Measurements from ENCODE around the gene CCND2.

CCND2 gene

DNA sequence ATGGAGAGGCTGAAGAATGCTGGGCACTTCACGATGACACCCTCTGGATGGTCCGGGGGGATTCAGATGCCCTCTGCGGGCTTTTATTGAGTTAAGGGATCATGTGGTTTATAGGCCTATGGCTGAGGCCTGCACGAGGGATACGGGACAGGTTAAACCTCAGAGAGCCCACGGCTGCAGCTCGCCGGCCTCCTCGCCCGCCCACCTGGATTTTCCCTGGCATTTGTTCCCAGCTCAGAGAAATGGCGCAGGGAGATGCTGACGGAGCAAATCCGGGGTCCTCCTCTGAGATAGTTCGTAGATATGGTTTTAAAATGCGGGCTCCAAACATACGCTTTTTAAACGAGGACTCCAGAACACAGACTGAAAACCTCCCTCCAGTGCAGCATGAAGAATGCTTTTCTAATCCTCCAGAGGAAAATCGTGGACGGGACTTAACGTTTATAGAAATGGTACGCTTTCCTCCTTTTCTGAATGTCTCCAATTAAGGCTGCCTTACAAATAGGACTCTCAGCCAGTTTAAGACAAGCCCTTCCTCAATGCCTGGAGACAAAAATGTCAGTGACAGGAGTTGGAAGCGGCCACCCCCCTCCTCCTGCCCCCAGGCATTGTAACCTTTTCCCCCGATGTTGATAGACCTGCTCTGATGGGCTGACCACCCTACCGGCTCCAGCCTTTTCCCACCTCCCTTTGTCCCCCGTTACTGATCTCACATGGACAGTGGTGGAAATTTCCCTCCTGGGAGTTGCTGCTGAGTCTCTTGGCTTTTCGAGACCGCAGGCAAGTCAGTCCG lies 16.6 kb downstream of the CCND2 start:
- H3K36me3 ChIP-seq (ENCODE audit: control insufficient read depth, insufficient read depth, low read length): peaks cover 49% of the 10 kb centered on the region
- no peak overlapping the region for H3K9ac ChIP-seq (ENCODE audit: low read length)
- no peak overlapping the region for H3K4me3 ChIP-seq (ENCODE audit: low read length)
- no peaks in the 10 kb centered on the region for H3K27me3 ChIP-seq (ENCODE audit: control insufficient read depth, insufficient read depth, low read length)
- peak overlapping the region; percentile 84 for H3K27ac ChIP-seq (ENCODE audit: low read depth, low read length)
- H3K4me1 ChIP-seq (ENCODE audit: control insufficient read depth, insufficient read depth, low read length): peaks cover 65% of the 10 kb centered on the region

DNA sequence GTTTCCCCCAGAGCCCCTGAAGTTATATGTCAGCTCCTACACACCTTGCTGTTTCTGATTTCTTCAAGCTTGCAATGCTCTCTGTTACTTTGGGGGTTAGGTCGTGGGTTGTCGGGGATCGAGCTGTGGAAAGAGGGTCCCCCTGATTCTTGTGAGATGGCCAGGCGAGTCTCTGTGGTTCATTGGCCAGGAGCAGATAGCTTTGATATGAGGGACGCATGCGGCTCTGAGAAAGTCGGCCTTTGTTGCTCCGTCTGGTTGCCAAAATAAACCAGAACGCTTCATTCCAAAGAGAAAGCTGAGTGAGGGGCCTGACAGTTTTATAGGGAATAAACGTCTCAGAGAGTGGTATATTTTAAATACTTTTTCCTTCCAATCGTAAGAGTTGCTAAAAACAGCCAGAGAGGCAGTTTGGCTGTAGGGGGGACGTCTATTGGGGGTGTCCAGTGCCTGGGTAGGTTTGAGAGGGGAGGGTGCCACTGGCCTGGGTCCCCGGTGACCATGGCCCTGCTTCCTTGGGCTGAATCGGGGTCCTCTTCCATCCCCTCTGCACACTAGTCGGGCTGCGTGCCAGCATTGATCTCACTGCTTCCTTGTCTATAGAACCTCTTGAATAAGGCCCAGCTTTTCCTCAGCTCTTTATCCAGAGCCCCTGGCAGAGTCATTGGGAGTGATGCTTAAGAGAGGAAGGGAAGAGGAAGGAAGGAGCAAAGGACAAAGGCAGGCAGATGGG lies 18.9 kb downstream of the CCND2 start:
- no peak overlapping the region for H3K4me3 ChIP-seq (ENCODE audit: low read length)
- H3K36me3 ChIP-seq (ENCODE audit: control insufficient read depth, insufficient read depth, low read length): peaks cover 39% of the 10 kb centered on the region
- no peak overlapping the region for H3K9ac ChIP-seq (ENCODE audit: low read length)
- peaks cover 51% of the 10 kb centered on the region for H3K4me1 ChIP-seq (ENCODE audit: control insufficient read depth, insufficient read depth, low read length)
- peak overlapping the region; percentile 68 for H3K27ac ChIP-seq (ENCODE audit: low read depth, low read length)
- H3K27me3 ChIP-seq (ENCODE audit: control insufficient read depth, insufficient read depth, low read length): no peaks in the 10 kb centered on the region

DNA sequence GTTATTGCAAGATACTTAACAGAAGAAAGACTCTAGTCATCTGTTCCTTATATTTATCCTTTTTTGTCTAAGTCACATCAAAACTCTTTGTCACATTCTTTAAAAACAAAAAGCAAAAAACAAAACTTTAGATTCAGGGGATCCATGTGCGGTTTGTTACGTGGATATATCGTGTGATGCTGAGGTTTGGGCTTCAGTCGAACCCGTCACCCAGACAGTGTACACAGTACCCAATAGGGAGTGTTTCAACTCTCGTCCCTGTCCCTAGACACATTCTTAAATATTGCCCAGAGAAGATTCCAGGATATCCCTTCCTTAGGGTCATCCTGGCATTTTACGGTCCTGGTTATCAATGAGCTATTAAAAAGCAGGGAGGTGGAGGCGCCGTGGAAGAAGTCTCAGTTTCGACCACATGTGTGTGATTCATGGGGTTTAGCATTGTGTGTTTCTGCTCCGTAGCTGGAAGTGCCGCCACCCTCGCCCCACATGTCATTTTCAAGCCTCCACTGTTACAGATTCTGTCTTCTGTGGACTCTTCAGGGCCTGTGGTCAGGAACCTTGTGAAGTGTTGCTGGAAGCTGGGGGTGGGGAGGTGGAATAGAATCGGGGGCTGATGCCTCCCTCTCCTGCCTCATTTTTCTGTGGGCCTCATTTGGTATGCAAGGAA lies 19.9 kb downstream of the CCND2 start:
- H3K36me3 ChIP-seq (ENCODE audit: control insufficient read depth, insufficient read depth, low read length): peaks cover 33% of the 10 kb centered on the region
- H3K4me1 ChIP-seq (ENCODE audit: control insufficient read depth, insufficient read depth, low read length): peaks cover 41% of the 10 kb centered on the region
- H3K4me3 ChIP-seq (ENCODE audit: low read length): no peak overlapping the region
- peak overlapping the region; percentile 68 for H3K27ac ChIP-seq (ENCODE audit: low read depth, low read length)
- peak overlapping the region; percentile 42 for H3K9ac ChIP-seq (ENCODE audit: low read length)
- no peaks in the 10 kb centered on the region for H3K27me3 ChIP-seq (ENCODE audit: control insufficient read depth, insufficient read depth, low read length)

DNA sequence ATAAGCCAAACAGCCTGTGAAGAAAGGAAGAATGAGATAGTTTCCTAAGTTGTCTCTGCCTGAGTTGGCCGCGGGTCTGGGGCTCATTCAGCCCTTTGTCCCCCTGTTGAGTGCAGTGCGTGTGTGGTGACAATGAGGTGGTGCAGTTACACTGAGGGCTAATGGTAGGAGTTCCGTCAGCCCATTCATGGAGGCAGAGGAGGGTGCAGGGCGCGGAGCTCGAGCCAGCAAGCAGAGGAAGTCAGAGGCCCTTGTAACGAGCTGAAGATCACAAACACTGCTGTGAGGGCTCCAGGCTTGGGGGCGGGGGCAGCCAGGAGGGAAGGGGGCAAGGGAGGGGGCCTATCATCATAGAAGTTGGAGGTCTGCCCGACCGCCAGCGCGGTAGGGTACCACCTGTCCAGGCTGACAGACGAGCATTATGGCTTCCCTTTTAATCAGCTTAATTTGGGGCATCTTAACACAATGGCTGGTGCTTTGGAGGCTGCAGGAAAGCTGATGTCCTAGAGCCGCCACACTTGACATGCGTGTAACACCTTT lies 20.5 kb downstream of the CCND2 start:
- peaks cover 36% of the 10 kb centered on the region for H3K4me1 ChIP-seq (ENCODE audit: control insufficient read depth, insufficient read depth, low read length)
- H3K27ac ChIP-seq (ENCODE audit: low read depth, low read length): peak overlapping the region; percentile 13
- no peak overlapping the region for H3K9ac ChIP-seq (ENCODE audit: low read length)
- H3K4me3 ChIP-seq (ENCODE audit: low read length): no peak overlapping the region
- H3K27me3 ChIP-seq (ENCODE audit: control insufficient read depth, insufficient read depth, low read length): no peaks in the 10 kb centered on the region
- H3K36me3 ChIP-seq (ENCODE audit: control insufficient read depth, insufficient read depth, low read length): peaks cover 28% of the 10 kb centered on the region

DNA sequence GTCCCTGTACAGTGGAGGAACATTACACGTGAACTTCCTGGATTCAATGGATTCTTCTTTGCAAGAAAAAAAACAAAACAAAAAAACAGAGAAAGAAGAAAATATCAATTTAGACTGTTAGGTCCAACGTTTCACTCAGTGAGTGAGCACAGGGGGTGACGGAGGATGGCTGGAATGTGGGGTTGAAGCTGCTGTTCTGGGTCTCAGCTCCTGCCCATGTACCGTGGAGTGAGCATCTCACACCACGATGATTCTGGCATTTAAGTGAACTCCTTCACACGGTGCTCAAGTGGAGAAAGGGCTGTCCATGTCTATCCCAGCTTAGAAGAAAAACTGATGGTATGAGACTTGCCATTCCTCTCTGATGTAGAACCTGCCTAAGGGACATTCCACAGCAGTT lies 23.2 kb downstream of the CCND2 start:
- Histone ChIP-seq H3K4me3 (ENCODE audit: low read length) (no peak overlapping the region), H3K9ac (ENCODE audit: low read length) (no peak overlapping the region), H3K27ac (ENCODE audit: low read depth, low read length) (no peak overlapping the region), H3K27me3 (ENCODE audit: control insufficient read depth, insufficient read depth, low read length) (no peaks in the 10 kb centered on the region), H3K36me3 (ENCODE audit: control insufficient read depth, insufficient read depth, low read length) (peaks cover 26% of the 10 kb centered on the region), H3K4me1 (ENCODE audit: control insufficient read depth, insufficient read depth, low read length) (peaks cover 25% of the 10 kb centered on the region)

DNA sequence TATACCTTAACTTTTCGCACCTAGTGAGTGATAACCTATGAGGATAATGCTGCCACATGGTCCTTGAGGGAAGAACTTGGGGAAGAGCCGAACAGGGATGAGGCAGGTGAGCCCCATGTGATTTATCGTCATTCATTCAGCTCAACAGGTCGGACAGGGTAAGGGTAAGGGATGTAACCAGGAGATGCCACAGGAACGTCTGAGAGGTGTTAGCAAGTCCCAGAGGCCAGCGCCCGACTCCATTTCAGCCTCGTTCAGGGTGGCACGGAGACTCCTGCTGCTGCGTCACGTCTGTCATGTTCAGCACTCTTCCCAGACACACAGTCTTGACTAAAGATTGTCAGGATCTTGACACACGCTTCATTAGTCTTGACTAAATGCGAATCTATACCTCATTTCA lies 24.1 kb downstream of the CCND2 start:
- Histone ChIP-seq H3K4me3 (ENCODE audit: low read length) (no peak overlapping the region), H3K9ac (ENCODE audit: low read length) (no peak overlapping the region), H3K27me3 (ENCODE audit: control insufficient read depth, insufficient read depth, low read length) (no peaks in the 10 kb centered on the region), H3K4me1 (ENCODE audit: control insufficient read depth, insufficient read depth, low read length) (peaks cover 21% of the 10 kb centered on the region), H3K27ac (ENCODE audit: low read depth, low read length) (no peak overlapping the region), H3K36me3 (ENCODE audit: control insufficient read depth, insufficient read depth, low read length) (peaks cover 26% of the 10 kb centered on the region)

DNA sequence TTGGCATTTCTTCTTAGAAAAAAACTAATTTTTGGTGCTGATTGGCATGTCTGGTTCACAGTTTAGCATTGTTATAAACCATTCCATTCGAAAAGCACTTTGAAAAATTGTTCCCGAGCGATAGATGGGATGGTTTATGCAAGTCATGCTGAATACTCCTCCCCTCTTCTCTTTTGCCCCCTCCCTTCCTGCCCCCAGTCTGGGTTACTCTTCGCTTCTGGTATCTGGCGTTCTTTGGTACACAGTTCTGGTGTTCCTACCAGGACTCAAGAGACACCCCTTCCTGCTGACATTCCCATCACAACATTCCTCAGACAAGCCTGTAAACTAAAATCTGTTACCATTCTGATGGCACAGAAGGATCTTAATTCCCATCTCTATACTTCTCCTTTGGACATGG lies 27.3 kb downstream of the CCND2 start:
- Histone ChIP-seq H3K4me3 (ENCODE audit: low read length) (no peak overlapping the region), H3K4me1 (ENCODE audit: control insufficient read depth, insufficient read depth, low read length) (peaks cover 19% of the 10 kb centered on the region), H3K9ac (ENCODE audit: low read length) (no peak overlapping the region), H3K36me3 (ENCODE audit: control insufficient read depth, insufficient read depth, low read length) (peaks cover 23% of the 10 kb centered on the region), H3K27me3 (ENCODE audit: control insufficient read depth, insufficient read depth, low read length) (no peaks in the 10 kb centered on the region), H3K27ac (ENCODE audit: low read depth, low read length) (peak overlapping the region; percentile 16)

DNA sequence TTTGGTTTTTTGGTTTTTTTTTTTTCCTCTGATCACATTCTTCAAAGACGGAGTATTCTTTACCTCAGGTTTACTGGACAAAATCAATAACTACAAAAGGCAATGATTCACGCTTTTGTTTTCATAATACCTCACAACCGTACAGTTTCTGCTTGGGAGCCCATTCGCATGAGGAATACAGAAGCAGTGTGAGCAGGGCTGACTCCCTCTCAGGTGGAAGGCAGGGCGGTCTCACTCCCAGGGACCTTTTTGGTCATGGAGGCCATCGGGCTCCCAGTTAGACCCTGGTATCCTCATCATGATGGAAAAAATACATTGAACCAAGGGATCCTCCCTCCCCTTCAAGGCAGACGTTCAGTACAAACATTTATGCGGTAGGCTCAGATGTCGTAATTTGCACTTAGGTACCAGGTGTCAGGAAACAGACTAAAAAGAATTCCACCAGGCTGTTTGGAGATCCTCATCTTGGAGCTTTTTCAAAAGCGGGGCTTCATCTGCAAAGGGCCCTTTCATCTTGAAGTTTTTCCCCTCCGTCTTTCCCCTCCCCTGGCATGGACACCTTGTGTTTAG lies 28.5 kb downstream of the CCND2 start:
- H3K4me3 ChIP-seq (ENCODE audit: low read length): no peak overlapping the region
- H3K27ac ChIP-seq (ENCODE audit: low read depth, low read length): peak overlapping the region; percentile 64
- no peak overlapping the region for H3K9ac ChIP-seq (ENCODE audit: low read length)
- H3K4me1 ChIP-seq (ENCODE audit: control insufficient read depth, insufficient read depth, low read length): peaks cover 19% of the 10 kb centered on the region
- peaks cover 17% of the 10 kb centered on the region for H3K36me3 ChIP-seq (ENCODE audit: control insufficient read depth, insufficient read depth, low read length)
- no peaks in the 10 kb centered on the region for H3K27me3 ChIP-seq (ENCODE audit: control insufficient read depth, insufficient read depth, low read length)

DNA sequence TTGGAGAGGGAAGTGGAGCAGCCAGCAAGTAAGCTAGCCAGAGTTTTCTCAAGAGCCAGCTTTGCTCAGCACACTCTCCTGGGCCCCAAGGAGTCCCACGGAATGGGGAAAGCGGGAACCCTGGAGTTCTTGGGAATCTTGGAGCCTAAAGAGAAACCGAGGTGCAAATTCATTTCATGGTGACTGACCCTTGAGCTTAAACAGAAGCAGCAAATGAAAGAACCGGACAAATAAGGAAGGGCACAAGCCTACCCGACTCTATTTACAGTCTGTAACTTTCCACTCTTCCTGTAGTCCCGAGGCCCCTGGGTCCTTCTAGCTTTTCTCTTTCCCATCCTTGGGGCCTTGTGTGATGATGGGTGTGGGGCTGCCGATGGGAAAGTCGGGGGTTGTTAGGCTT lies 29.3 kb downstream of the CCND2 start:
- peaks cover 19% of the 10 kb centered on the region for H3K4me1 ChIP-seq (ENCODE audit: control insufficient read depth, insufficient read depth, low read length)

DNA sequence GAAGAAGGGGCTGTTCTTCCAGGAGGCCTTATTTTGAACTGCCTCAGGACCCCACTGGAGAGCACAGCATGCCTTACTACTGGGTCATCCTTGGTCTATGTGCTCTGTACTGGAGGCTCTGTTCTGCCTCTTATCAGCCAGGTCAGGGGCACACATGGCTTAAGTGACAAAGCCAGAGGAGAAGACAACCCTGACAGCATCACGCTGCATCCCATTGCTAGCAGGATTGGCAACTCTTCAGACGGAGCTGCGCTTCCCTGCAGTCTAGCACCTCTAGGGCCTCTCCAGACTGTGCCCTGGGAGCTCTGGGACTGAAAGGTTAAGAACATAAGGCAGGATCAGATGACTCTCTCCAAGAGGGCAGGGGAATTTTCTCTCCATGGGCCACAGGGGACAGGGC lies 30.2 kb downstream of the CCND2 start:
- no peaks in the 10 kb centered on the region for H3K27me3 ChIP-seq (ENCODE audit: control insufficient read depth, insufficient read depth, low read length)
- no peak overlapping the region for H3K9ac ChIP-seq (ENCODE audit: low read length)
- H3K27ac ChIP-seq (ENCODE audit: low read depth, low read length): peak overlapping the region; percentile 64
- H3K4me1 ChIP-seq (ENCODE audit: control insufficient read depth, insufficient read depth, low read length): peaks cover 24% of the 10 kb centered on the region
- peaks cover 14% of the 10 kb centered on the region for H3K36me3 ChIP-seq (ENCODE audit: control insufficient read depth, insufficient read depth, low read length)
- no peak overlapping the region for H3K4me3 ChIP-seq (ENCODE audit: low read length)

More for the DNA sequence above, 29.3 kb downstream of the CCND2 start:
- H3K4me3 ChIP-seq (ENCODE audit: low read length): no peak overlapping the region
- peak overlapping the region; percentile 64 for H3K27ac ChIP-seq (ENCODE audit: low read depth, low read length)
- H3K36me3 ChIP-seq (ENCODE audit: control insufficient read depth, insufficient read depth, low read length): peaks cover 14% of the 10 kb centered on the region
- no peaks in the 10 kb centered on the region for H3K27me3 ChIP-seq (ENCODE audit: control insufficient read depth, insufficient read depth, low read length)
- H3K9ac ChIP-seq (ENCODE audit: low read length): no peak overlapping the region

DNA sequence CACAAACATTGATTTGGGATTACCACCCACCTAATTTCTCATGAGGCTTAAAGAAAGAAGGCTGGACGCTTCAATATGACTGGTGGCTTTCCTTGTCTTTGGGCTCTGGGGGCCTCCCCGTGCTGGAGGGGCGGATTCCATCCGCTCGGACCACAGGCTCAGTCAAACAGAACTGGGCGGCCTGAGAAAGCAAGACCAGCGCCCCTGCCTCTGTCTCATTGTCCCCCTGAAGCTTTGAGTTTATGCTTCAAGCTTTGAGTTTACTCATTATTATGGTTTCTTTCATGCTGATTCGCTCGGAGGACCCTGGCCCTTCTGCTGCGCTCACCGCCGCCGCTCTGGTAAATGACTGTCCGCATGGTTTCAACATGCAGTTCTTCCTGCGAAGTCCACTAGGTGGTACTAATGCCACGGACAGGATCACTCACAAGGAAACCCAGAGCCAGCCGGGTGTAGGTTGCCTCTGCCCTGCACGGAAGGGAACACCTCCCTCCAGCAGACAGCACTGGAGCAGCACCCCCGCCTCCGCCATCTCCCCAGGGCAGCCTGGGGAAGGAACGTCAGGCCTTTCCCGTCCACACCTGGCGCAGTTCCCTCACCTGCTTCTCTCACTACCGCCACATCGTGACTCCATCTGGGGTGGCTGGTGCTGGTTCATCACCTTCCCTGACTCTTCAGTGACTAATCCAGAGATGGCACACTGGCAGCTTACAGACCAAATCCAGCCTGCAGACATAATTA lies 34.2 kb downstream of the CCND2 start:
- peak overlapping the region; percentile 14 for H3K4me3 ChIP-seq (ENCODE audit: low read length)
- H3K36me3 ChIP-seq (ENCODE audit: control insufficient read depth, insufficient read depth, low read length): peaks cover 3% of the 10 kb centered on the region
- peaks cover 18% of the 10 kb centered on the region for H3K4me1 ChIP-seq (ENCODE audit: control insufficient read depth, insufficient read depth, low read length)
- peak overlapping the region; percentile 38 for H3K27ac ChIP-seq (ENCODE audit: low read depth, low read length)
- no peak overlapping the region for H3K9ac ChIP-seq (ENCODE audit: low read length)
- no peaks in the 10 kb centered on the region for H3K27me3 ChIP-seq (ENCODE audit: control insufficient read depth, insufficient read depth, low read length)

Measured in rectal smooth muscle tissue (tissue), 1 donor.